Mucosa of descending colon (tissue), 3 donors: Measurements from ENCODE around the gene CDKAL1. TPM values are rescaled to one million over a fixed set of nuclear protein-coding genes. Genes with fewer than 3 reads are reported as not detected.

Source experiments
- ATAC-seq: fragments of 200-7000 bp; cut with Tn5 transposase; one replicate; pipeline ENCODE4 v1.9.1; 2020; ENCODE audit warnings: mild to moderate bottlenecking, moderate library complexity
- DNase-seq, 3 donors: peaks; one replicate each; pipeline ENCODE4 v3.0.0-alpha.2; 2020
- H3K36me3 ChIP-seq: fragments of 200-600 bp; one replicate; pipeline ENCODE4 v1.8.0; 2021; ENCODE audit warnings: low read depth, mild to moderate bottlenecking
- H3K4me1 ChIP-seq: fragments of 200-600 bp; one replicate; pipeline ENCODE4 v1.8.0; 2021; ENCODE audit warnings: low read depth, mild to moderate bottlenecking
- H3K4me3 ChIP-seq: fragments of 200-600 bp; one replicate; pipeline ENCODE4 v1.8.0; 2021; ENCODE audit warnings: mild to moderate bottlenecking
- H3K9me3 ChIP-seq: fragments of 200-600 bp; one replicate; pipeline ENCODE4 v1.8.0; 2021; ENCODE audit warnings: mild to moderate bottlenecking
- CTCF ChIP-seq: fragments of 200-600 bp; IDR thresholded peaks from one replicate; pipeline ENCODE4 v1.8.0; 2022; ENCODE audit warnings: antibody characterized with exemption, mild to moderate bottlenecking
- intact Hi-C, 2 donors: fragments of 100-400 bp; cut with DNase I in 1 of 2; cut with micrococcal nuclease in 1 of 2; formaldehyde crosslinking; loops; one replicate each; pipeline versions ENCODE4 v1.11.0 to v1.11.1; 2022; cut with DNase I, micrococcal nuclease
- total RNA-seq, 3 donors: library from RNA; stranded (reverse); fragmentation: NEBNext Ultra II Directional in 2 of 3; extraction: Animal tissue kit (Norgen Biotek cat#: 25700) in 2 of 3; gene quantifications; one replicate each; pipeline versions ENCODE4 v1.2.1 to v1.2.4, GENCODE V29; 2021 to 2023
- donor health status: DM: no; HTN: no; CAD: no; lungs with moderate emphysema.
- donor health status: DM: no; HTN: no; CAD: no.
- donor health status: DM: no; HTN: yes; CAD: no.

CDKAL1 gene
- total RNA-seq, 3 donors from 2014 or later = 13.4 to 15.5 (median 15.3) TPM

GRCh38 chr6:20600831-20601230, 66.6 kb downstream of the CDKAL1 start:
- Histone ChIP-seq H3K4me1 (no peaks in the 10 kb centered on the region), H3K36me3 (no peaks in the 10 kb centered on the region), H3K9me3 (no peaks in the 10 kb centered on the region), H3K4me3 (no peak overlapping the region)
- intact Hi-C loops = no loop called here
- ATAC-seq = no peak
- no peak for TF ChIP-seq CTCF
- no peak for DNase-seq

GRCh38 chr6:20604159-20604558, 69.9 kb downstream of the CDKAL1 start:
- ATAC-seq = no peak
- no peak for DNase-seq
- no peaks in the 10 kb centered on the region for H3K4me1 ChIP-seq
- no peak overlapping the region for H3K4me3 ChIP-seq
- TF ChIP-seq CTCF = no peak
- intact Hi-C loops = no loop called here
- H3K36me3 ChIP-seq = no peaks in the 10 kb centered on the region
- H3K9me3 ChIP-seq = no peaks in the 10 kb centered on the region

GRCh38 chr6:20605061-20605460, 70.8 kb downstream of the CDKAL1 start:
- Histone ChIP-seq H3K4me3 (no peak overlapping the region), H3K36me3 (no peaks in the 10 kb centered on the region), H3K9me3 (no peaks in the 10 kb centered on the region), H3K4me1 (no peaks in the 10 kb centered on the region)
- DNase-seq (no peak), ATAC-seq (no peak)
- intact Hi-C loops = no loop called here
- TF ChIP-seq CTCF = no peak

- DNase-seq = no peak
- ATAC-seq = no peak
- H3K4me1 ChIP-seq = no peaks in the 10 kb centered on the region
- no peaks in the 10 kb centered on the region for H3K36me3 ChIP-seq
- H3K9me3 ChIP-seq = no peaks in the 10 kb centered on the region
- no peak overlapping the region for H3K4me3 ChIP-seq
- no peak for TF ChIP-seq CTCF
- intact Hi-C loops = no loop called here
Observed at GRCh38 chr6:20605581-20605980, 71.3 kb downstream of the CDKAL1 start.

GRCh38 chr6:20606831-20607230, 72.6 kb downstream of the CDKAL1 start:
- no peak for TF ChIP-seq CTCF
- no peaks in the 10 kb centered on the region for H3K36me3 ChIP-seq
- intact Hi-C loops = no loop called here
- H3K4me3 ChIP-seq = no peak overlapping the region
- no peak for DNase-seq
- no peaks in the 10 kb centered on the region for H3K9me3 ChIP-seq
- no peak for ATAC-seq
- H3K4me1 ChIP-seq = no peaks in the 10 kb centered on the region

GRCh38 chr6:20608356-20608755, 74.1 kb downstream of the CDKAL1 start:
- no peak for TF ChIP-seq CTCF
- no peak for DNase-seq
- Histone ChIP-seq H3K4me1 (no peaks in the 10 kb centered on the region), H3K4me3 (no peak overlapping the region), H3K36me3 (no peaks in the 10 kb centered on the region), H3K9me3 (no peaks in the 10 kb centered on the region)
- no peak for ATAC-seq
- intact Hi-C loops = no loop called here
